ENCODE measurements around the gene COL1A2. TPM values are rescaled to one million over a fixed set of nuclear protein-coding genes. Genes with fewer than 3 reads are reported as not detected.

COL1A2 gene
- total and polyA plus RNA-seq, 2 experiments from 2014 or later: 1,836 to 2,200 TPM

DNA sequence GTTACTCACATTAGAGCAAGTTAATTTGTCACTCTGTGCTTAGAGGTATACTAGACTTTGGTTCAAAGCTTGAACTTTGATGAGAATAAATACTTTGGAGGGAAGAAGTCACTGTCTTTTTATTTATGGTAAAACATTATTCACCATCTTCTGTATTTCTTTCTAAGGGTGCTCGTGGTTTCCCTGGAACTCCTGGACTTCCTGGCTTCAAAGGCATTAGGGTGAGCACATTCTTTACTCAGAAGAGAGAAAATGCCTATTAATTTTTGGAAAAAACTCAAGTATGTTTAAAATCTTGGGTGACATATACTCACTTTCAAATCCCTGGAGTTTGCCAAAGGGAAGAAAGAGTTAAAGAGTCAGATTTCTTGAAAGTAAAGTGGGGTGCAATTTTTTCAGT is 10.8 kb downstream of the COL1A2 start:
- peak overlapping the region; percentile 65 for H3K4me2 ChIP-seq
- no peaks in the 10 kb centered on the region for H3K36me3 ChIP-seq (replicated peaks; ENCODE audit: insufficient read depth, low read depth)
- H3K9me3 ChIP-seq (ENCODE audit: low read depth): no peaks in the 10 kb centered on the region

GRCh38 chr7:94406696-94407095 is 12.0 kb downstream of the COL1A2 start:
- Histone ChIP-seq H3K79me2 (peaks cover 59% of the 10 kb centered on the region), H3K4me3 (no peak overlapping the region), H3K36me3 (replicated peaks; ENCODE audit: insufficient read depth, low read depth) (no peaks in the 10 kb centered on the region), H2AFZ (no peak overlapping the region), H3K9me2 (replicated peaks; ENCODE audit: insufficient read depth) (no peaks in the 10 kb centered on the region), H3K4me1 (ENCODE audit: insufficient read depth) (peaks cover 46% of the 10 kb centered on the region), H3K27ac (peak overlapping the region; percentile 15), H4K20me1 (ENCODE audit: insufficient read depth, poor library complexity, severe bottlenecking) (peaks cover 29% of the 10 kb centered on the region), H3K27me3 (no peaks in the 10 kb centered on the region), H3K9me3 (ENCODE audit: low read depth) (no peaks in the 10 kb centered on the region), H3K4me2 (no peak overlapping the region)
- DNase-seq (ENCODE audit: low spot score): no peak
- WGBS (ENCODE audit: low lambda C conversion rate, missing lambda C conversion rate): 88% methylated on average over 6 of the region's 6 CpGs
- TF ChIP-seq, protein P1, sequence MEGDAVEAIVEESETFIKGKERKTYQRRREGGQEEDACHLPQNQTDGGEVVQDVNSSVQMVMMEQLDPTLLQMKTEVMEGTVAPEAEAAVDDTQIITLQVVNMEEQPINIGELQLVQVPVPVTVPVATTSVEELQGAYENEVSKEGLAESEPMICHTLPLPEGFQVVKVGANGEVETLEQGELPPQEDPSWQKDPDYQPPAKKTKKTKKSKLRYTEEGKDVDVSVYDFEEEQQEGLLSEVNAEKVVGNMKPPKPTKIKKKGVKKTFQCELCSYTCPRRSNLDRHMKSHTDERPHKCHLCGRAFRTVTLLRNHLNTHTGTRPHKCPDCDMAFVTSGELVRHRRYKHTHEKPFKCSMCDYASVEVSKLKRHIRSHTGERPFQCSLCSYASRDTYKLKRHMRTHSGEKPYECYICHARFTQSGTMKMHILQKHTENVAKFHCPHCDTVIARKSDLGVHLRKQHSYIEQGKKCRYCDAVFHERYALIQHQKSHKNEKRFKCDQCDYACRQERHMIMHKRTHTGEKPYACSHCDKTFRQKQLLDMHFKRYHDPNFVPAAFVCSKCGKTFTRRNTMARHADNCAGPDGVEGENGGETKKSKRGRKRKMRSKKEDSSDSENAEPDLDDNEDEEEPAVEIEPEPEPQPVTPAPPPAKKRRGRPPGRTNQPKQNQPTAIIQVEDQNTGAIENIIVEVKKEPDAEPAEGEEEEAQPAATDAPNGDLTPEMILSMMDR (IDR thresholded peaks at IDR 0.05; ENCODE audit: poor library complexity): no peak
- TF ChIP-seq EZH2phosphoT487 (IDR thresholded peaks at IDR 0.05; ENCODE audit: low read depth, severe bottlenecking, unreplicated experiment) (no peak), EZH2 (IDR thresholded peaks at IDR 0.05; ENCODE audit: borderline replicate concordance) (no peak)

More for the DNA sequence above, 10.8 kb downstream of the COL1A2 start:
- H3K27me3 ChIP-seq: no peaks in the 10 kb centered on the region
- H3K4me3 ChIP-seq: no peak overlapping the region
- H3K27ac ChIP-seq: peak overlapping the region; percentile 17
- H3K79me2 ChIP-seq: peaks cover 70% of the 10 kb centered on the region
- H3K9me2 ChIP-seq (replicated peaks; ENCODE audit: insufficient read depth): no peaks in the 10 kb centered on the region
- H3K4me1 ChIP-seq (ENCODE audit: insufficient read depth): peaks cover 48% of the 10 kb centered on the region
- 55% methylated on average over 1 of the region's 1 CpG for WGBS (ENCODE audit: low lambda C conversion rate, missing lambda C conversion rate)
- DNase-seq (ENCODE audit: low spot score): no peak
- H4K20me1 ChIP-seq (ENCODE audit: insufficient read depth, poor library complexity, severe bottlenecking): peaks cover 38% of the 10 kb centered on the region
- H2AFZ ChIP-seq: no peak overlapping the region
- TF ChIP-seq EZH2phosphoT487 (IDR thresholded peaks at IDR 0.05; ENCODE audit: low read depth, severe bottlenecking, unreplicated experiment): no peak
- no peak for TF ChIP-seq EZH2 (IDR thresholded peaks at IDR 0.05; ENCODE audit: borderline replicate concordance)
- TF ChIP-seq, protein P1 (IDR thresholded peaks at IDR 0.05; ENCODE audit: poor library complexity): no peak

GRCh38 chr7:94409200-94409948 is 14.7 kb downstream of the COL1A2 start:
- Histone ChIP-seq H3K79me2 (peaks cover 38% of the 10 kb centered on the region), H3K36me3 (replicated peaks; ENCODE audit: insufficient read depth, low read depth) (no peaks in the 10 kb centered on the region), H3K9me2 (replicated peaks; ENCODE audit: insufficient read depth) (no peaks in the 10 kb centered on the region), H2AFZ (no peak overlapping the region), H4K20me1 (ENCODE audit: insufficient read depth, poor library complexity, severe bottlenecking) (peaks cover 9% of the 10 kb centered on the region), H3K27ac (peak overlapping the region; percentile 41), H3K4me3 (no peak overlapping the region), H3K9me3 (ENCODE audit: low read depth) (no peaks in the 10 kb centered on the region), H3K27me3 (no peaks in the 10 kb centered on the region), H3K4me2 (no peak overlapping the region), H3K4me1 (ENCODE audit: insufficient read depth) (peaks cover 39% of the 10 kb centered on the region)
- DNase-seq (ENCODE audit: low spot score): no peak
- TF ChIP-seq EZH2 (IDR thresholded peaks at IDR 0.05; ENCODE audit: borderline replicate concordance): no peak
- TF ChIP-seq, protein P1 (IDR thresholded peaks at IDR 0.05; ENCODE audit: poor library complexity): no peak
- no peak for TF ChIP-seq EZH2phosphoT487 (IDR thresholded peaks at IDR 0.05; ENCODE audit: low read depth, severe bottlenecking, unreplicated experiment)
- WGBS (ENCODE audit: low lambda C conversion rate, missing lambda C conversion rate): 94% methylated on average over 15 of the region's 15 CpGs

All from hepatocyte (in vitro differentiated cells).